Measurements from ENCODE around the gene AK8.

AK8 gene

GRCh38 chr9:132875159-132875558 is 2.9 kb downstream of the AK8 start:
- Histone ChIP-seq H3K9ac (no peak overlapping the region), H3K4me2 (ENCODE audit: low read length) (no peak overlapping the region), H3K79me2 (no peaks in the 10 kb centered on the region), H3K27ac (no peak overlapping the region), H3K4me1 (no peaks in the 10 kb centered on the region), H2AFZ (no peak overlapping the region), H3K4me3 (ENCODE audit: low read depth, low read length) (no peak overlapping the region), H3K27me3 (ENCODE audit: control insufficient read depth, insufficient read depth, low read length) (no peaks in the 10 kb centered on the region), H3K36me3 (ENCODE audit: control insufficient read depth, insufficient read depth, low read length) (no peaks in the 10 kb centered on the region), H3K9me3 (ENCODE audit: control insufficient read depth, low read length) (no peaks in the 10 kb centered on the region)
- no peak for TF ChIP-seq CTCF (IDR thresholded peaks at IDR 0.05)

DNA sequence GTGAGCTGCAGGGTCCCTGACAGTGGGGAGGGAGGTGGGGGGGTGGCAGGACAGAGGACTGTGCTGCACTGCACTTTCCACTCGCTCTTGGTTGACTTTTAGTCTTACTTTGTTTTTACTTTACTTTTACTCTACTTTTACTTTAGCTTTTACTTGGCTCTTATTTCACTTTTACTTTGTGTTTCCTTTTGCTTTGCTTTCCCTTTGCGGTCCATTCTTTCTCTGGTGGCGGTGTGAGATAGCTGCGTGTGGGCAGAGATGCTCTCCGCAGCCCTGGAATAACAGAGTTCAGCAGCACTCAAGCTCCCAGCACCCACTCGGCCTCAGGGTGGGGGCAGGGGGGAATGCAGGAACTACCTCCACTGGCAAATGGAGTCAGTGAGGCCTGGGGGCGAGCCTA is 4.7 kb downstream of the AK8 start:
- no peak overlapping the region for H3K4me2 ChIP-seq (ENCODE audit: low read length)
- no peaks in the 10 kb centered on the region for H3K36me3 ChIP-seq (ENCODE audit: control insufficient read depth, insufficient read depth, low read length)
- no peak overlapping the region for H2AFZ ChIP-seq
- no peak overlapping the region for H3K4me3 ChIP-seq (ENCODE audit: low read depth, low read length)
- no peaks in the 10 kb centered on the region for H3K9me3 ChIP-seq (ENCODE audit: control insufficient read depth, low read length)
- H3K27me3 ChIP-seq (ENCODE audit: control insufficient read depth, insufficient read depth, low read length), result no peaks in the 10 kb centered on the region
- no peak for TF ChIP-seq CTCF (IDR thresholded peaks at IDR 0.05)
- no peaks in the 10 kb centered on the region for H3K79me2 ChIP-seq
- no peak overlapping the region for H3K9ac ChIP-seq
- H3K27ac ChIP-seq, result no peak overlapping the region
- no peaks in the 10 kb centered on the region for H3K4me1 ChIP-seq

DNA sequence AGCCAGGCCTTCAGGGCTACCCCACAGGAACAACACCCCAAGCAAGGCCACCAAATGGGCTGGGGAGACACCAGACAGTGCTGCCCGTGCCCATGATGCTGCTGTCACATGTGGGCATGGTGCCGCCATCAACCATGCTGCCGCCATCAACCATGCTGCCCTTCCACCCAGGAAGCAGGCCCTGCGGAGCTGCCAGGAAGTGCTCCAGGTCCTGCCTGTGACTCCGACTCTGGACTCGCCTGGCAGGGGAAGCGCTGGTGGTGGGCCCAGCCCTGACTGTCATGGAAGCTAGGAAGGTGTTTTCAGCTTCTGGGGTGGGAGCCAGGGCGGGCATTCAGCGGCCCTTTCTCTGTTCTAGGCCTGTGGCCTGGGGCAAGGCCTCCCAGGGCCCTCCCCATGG is 8.8 kb downstream of the AK8 start:
- no peaks in the 10 kb centered on the region for H3K36me3 ChIP-seq (ENCODE audit: control insufficient read depth, insufficient read depth, low read length)
- H3K4me2 ChIP-seq (ENCODE audit: low read length), result no peak overlapping the region
- no peak overlapping the region for H3K9ac ChIP-seq
- no peaks in the 10 kb centered on the region for H3K79me2 ChIP-seq
- H3K4me1 ChIP-seq, result no peaks in the 10 kb centered on the region
- no peak for TF ChIP-seq CTCF (IDR thresholded peaks at IDR 0.05)
- H3K4me3 ChIP-seq (ENCODE audit: low read depth, low read length), result no peak overlapping the region
- H3K27ac ChIP-seq, result no peak overlapping the region
- H3K9me3 ChIP-seq (ENCODE audit: control insufficient read depth, low read length), result no peaks in the 10 kb centered on the region
- no peaks in the 10 kb centered on the region for H3K27me3 ChIP-seq (ENCODE audit: control insufficient read depth, insufficient read depth, low read length)
- no peak overlapping the region for H2AFZ ChIP-seq

GRCh38 chr9:132866898-132867297 is 11.2 kb downstream of the AK8 start:
- H3K27me3 ChIP-seq (ENCODE audit: control insufficient read depth, insufficient read depth, low read length), result no peaks in the 10 kb centered on the region
- H3K4me2 ChIP-seq (ENCODE audit: low read length), result no peak overlapping the region
- H3K36me3 ChIP-seq (ENCODE audit: control insufficient read depth, insufficient read depth, low read length), result no peaks in the 10 kb centered on the region
- H3K79me2 ChIP-seq, result no peaks in the 10 kb centered on the region
- H3K9ac ChIP-seq, result no peak overlapping the region
- H3K4me3 ChIP-seq (ENCODE audit: low read depth, low read length), result no peak overlapping the region
- no peak for TF ChIP-seq CTCF (IDR thresholded peaks at IDR 0.05)
- no peaks in the 10 kb centered on the region for H3K9me3 ChIP-seq (ENCODE audit: control insufficient read depth, low read length)
- H2AFZ ChIP-seq, result no peak overlapping the region
- no peak overlapping the region for H3K27ac ChIP-seq
- H3K4me1 ChIP-seq, result no peaks in the 10 kb centered on the region

DNA sequence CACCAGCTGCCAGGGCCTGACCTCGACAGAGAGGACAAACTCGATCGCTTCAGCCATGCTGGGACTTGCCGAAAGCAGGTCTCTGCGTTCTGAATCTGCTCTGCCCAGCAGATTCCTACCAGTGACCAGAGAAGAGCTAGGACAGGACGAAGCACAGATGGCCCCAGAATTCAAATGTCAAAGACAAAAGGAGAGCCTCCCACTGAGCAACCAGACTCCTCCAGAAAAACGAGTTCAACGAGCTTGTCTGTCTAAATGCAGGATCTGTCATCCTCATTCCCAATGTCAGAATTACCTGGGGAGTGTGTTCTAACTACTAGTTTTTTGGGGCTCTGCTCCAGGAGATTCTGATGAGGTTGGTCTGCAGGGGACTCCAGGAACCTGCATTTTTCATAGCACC is 13.4 kb downstream of the AK8 start:
- Histone ChIP-seq H3K9me3 (ENCODE audit: control insufficient read depth, low read length) (no peaks in the 10 kb centered on the region), H3K4me1 (no peaks in the 10 kb centered on the region), H3K4me2 (ENCODE audit: low read length) (no peak overlapping the region), H3K27me3 (ENCODE audit: control insufficient read depth, insufficient read depth, low read length) (no peaks in the 10 kb centered on the region), H3K79me2 (no peaks in the 10 kb centered on the region), H3K27ac (no peak overlapping the region), H3K36me3 (ENCODE audit: control insufficient read depth, insufficient read depth, low read length) (no peaks in the 10 kb centered on the region), H2AFZ (no peak overlapping the region), H3K4me3 (ENCODE audit: low read depth, low read length) (no peak overlapping the region), H3K9ac (no peak overlapping the region)
- no peak for TF ChIP-seq CTCF (IDR thresholded peaks at IDR 0.05)

All from parathyroid adenoma (tissue), 2 donors.